AG09319 (cell line): ENCODE measurements around the gene COPS3.
A peak's percentile ranks its signal among the peaks of the same experiment; 100 is the strongest.

ENCODE experiments used
- DNase-seq: peaks from one replicate; pipeline ENCODE4 v3.0.0-alpha.2; 2010; ENCODE audit warnings: low read depth; ENCODE audit errors: extremely low read depth
- CTCF ChIP-seq: IDR thresholded peaks from 2 replicates; pipeline ENCODE4 v1.5.1; 2011; ENCODE audit warnings: low read depth, mild to moderate bottlenecking, inconsistent platforms, low read length, moderate library complexity

The COPS3 gene

GRCh38 chr17:17239832-17240231, 41.2 kb downstream of the COPS3 start:
- TF ChIP-seq CTCF, result no peak
- no peak for DNase-seq

- peak; percentile 71 for DNase-seq
- no peak for TF ChIP-seq CTCF
Measured at GRCh38 chr17:17237026-17237799, 43.8 kb downstream of the COPS3 start, which contains the start of gene FLCN. Gene FLCN, minus strand, starts transcription at chr17:17237168. Its CDS starts 9,031 bp downstream, at chr17:17228137.

DNA sequence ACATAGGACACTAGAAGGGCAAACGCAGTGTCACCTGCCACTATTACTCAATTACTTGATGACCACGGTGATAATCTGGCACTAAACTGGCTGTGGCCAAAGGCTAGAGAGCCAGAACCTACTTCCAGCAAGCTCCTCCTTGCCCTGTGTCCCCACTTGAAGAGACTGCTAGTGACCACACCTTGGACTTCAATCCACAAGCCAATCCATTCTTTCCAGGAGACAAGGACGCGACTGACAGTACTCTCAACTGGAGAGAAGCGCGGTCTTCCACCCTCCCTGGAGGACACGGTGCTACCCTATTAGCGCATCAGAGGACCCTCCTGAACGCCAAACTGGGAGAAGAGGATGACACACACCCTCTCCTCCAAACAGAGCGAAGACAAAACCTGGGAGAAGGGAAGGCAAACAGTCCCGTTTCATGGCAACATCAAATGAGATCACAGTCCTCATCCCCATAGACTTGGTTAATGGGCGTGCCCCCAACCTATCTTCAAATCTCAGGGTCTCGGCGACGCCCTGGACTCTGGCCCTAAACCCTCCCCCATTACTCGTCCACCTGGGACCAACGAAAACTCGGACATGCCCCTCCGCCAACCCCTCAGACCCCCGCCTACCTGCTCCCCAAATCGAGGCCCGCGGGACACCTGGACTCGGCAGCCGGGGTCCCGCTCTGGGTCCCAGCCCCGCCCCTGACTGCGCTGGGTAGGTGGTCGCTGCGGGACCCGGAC, 44.6 kb downstream of the COPS3 start:
- no peak for TF ChIP-seq CTCF
- no peak for DNase-seq

- no peak for TF ChIP-seq CTCF
- no peak for DNase-seq
Measured at GRCh38 chr17:17235212-17236174, 45.6 kb downstream of the COPS3 start.

- DNase-seq, result no peak
- no peak for TF ChIP-seq CTCF
Measured at GRCh38 chr17:17232303-17232621, 48.8 kb downstream of the COPS3 start.

DNA sequence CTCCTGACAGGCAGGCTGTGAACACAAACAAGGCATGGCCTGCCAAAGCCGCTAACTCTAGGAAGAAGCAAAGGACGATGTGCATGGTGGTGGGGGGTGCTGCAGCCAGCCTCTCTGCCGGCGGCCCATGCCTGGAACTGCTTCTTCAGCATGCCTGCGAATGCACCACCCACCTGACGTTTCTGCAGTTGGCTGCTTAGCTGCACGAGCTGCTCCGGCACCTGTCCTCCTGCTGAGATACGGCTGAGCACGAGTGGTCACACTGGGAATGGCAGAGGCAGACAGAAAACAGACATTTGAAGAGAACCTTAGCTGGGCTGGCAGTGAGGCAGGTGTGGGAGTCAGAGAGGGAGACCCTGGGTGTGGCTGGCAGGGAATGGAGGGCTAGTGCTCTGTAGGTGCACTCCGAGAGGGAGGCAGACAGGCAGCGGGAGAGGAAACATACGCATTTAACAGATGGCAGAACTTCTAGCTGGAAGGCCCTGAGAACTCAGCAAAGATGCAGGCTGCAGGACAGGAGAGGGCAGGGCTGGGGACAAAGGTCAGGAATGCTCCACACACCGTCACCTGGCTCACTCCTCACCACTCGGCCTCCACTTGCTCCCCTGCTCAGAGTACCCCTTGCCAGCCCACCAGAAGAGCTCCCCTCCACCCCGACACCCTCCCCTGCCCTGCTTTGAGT, 49.3 kb downstream of the COPS3 start:
- DNase-seq, result no peak
- no peak for TF ChIP-seq CTCF
